ENCODE data around the gene CLDN9. TPM values are rescaled to one million over a fixed set of nuclear protein-coding genes. Genes with fewer than 3 reads are reported as not detected.
A peak's percentile ranks its signal among the peaks of the same experiment; 100 is the strongest.

The CLDN9 gene
- total RNA-seq, 1 experiment from 2014 or later, result 1.3 TPM

GRCh38 chr16:2968368-2968737 is 44.4 kb upstream of the CLDN9 start:
- Histone ChIP-seq H3K14ac (ENCODE audit: insufficient read depth, low read length) (no peak overlapping the region; the same call in 1 of the 2 replicates), H3K9ac (ENCODE audit: extremely low read depth, insufficient read length, low read length) (no peak overlapping the region), H3K4me1 (ENCODE audit: insufficient read depth, low read length) (no peaks in the 10 kb centered on the region), H4K20me1 (ENCODE audit: control insufficient read depth, insufficient read depth, insufficient read length) (peaks cover 3% of the 10 kb centered on the region), H2BK5ac (ENCODE audit: insufficient read length, low read length) (no peak overlapping the region), H3K27ac (ENCODE audit: insufficient read length, low read depth, low read length) (no peak overlapping the region), H2BK20ac (ENCODE audit: low read depth, low read length, poor library complexity, severe bottlenecking) (no peak overlapping the region), H3K23ac (ENCODE audit: insufficient read length, low read depth, low read length) (no peak overlapping the region), H3K4ac (ENCODE audit: low read depth, low read length) (no peak overlapping the region), H3K27me3 (ENCODE audit: insufficient read depth, low read length) (no peaks in the 10 kb centered on the region), H2AFZ (ENCODE audit: low read length) (no peak overlapping the region), H4K91ac (ENCODE audit: insufficient read length, low read depth, low read length) (no peak overlapping the region), H2BK120ac (ENCODE audit: low read depth, low read length, poor library complexity, severe bottlenecking) (no peak overlapping the region), H3K56ac (ENCODE audit: insufficient read length, low read depth, low read length) (no peak overlapping the region), H3K18ac (ENCODE audit: insufficient read length, low read depth, low read length) (no peak overlapping the region), H2BK15ac (ENCODE audit: low read depth, low read length) (no peak overlapping the region), H3K79me1 (ENCODE audit: insufficient read depth, low read depth, low read length, poor library complexity, severe bottlenecking) (no peaks in the 10 kb centered on the region), H4K5ac (ENCODE audit: insufficient read length, low read depth, low read length) (no peak overlapping the region), H2BK12ac (ENCODE audit: insufficient read length, low read depth, low read length) (no peak overlapping the region), H3K23me2 (ENCODE audit: insufficient read length, low read depth, low read length, poor library complexity, severe bottlenecking) (peaks cover 15% of the 10 kb centered on the region), H2AK5ac (ENCODE audit: insufficient read length, low read length) (no peak overlapping the region), H4K8ac (replicated peaks; ENCODE audit: insufficient read length, low read depth, low read length) (no peak overlapping the region), H3K79me2 (ENCODE audit: insufficient read depth, low read length) (no peaks in the 10 kb centered on the region), H3K4me2 (ENCODE audit: insufficient read depth, insufficient read length, low read length) (peak overlapping the region; percentile 58), H3K9me3 (ENCODE audit: control insufficient read depth, low read depth, low read length) (no peaks in the 10 kb centered on the region), H3T11ph (ENCODE audit: low read length) (no peak overlapping the region)
- TF ChIP-seq CTCF (conservative IDR thresholded peaks at IDR 0.05), result no peak
- no peak for DNase-seq
- peaks cover 4 to 17% (median 16%) of the 10 kb centered on the region in 3 experiments; a peak in 6 of 7 replicates for H3K36me3 Mint-ChIP-seq (ENCODE audit: insufficient read depth in 1 of 3, low read depth in 3 of 3)
- H3K4me3 Mint-ChIP-seq, result peak overlapping the region; percentile 64 to 77
- H3K27ac Mint-ChIP-seq, result peak overlapping the region in 2 of 3 experiments; percentile 31 to 90; a peak in 2 of 7 replicates
- WGBS (ENCODE audit: extremely low coverage, insufficient read length, low lambda C conversion rate), result no CpG with 5 or more reads among the region's 18 CpGs
- peaks cover 20 to 24% of the 10 kb centered on the region in 2 experiments for H3K4me1 Mint-ChIP-seq
- H3K27me3 Mint-ChIP-seq (ENCODE audit: low read depth), result peaks cover 23% of the 10 kb centered on the region
- no peaks in the 10 kb centered on the region for H3K9me3 Mint-ChIP-seq
